CD4-positive, CD25-positive, alpha-beta regulatory T cell (primary cell): ENCODE data around the gene DHRSX. TPM values are rescaled to one million over a fixed set of nuclear protein-coding genes. Genes with fewer than 3 reads are reported as not detected.
"Not testable (repeated sequence)": the region's sequence is repeated elsewhere in the genome, so short reads cannot be mapped to it uniquely, and the experiment has no call there.

ENCODE experiments used
- ATAC-seq, 2 donors: fragments of 150-1000 bp; cut with Tn5 transposase; one replicate each; pipeline ENCODE4 v1.10.0; 2021; ENCODE audit warnings: low read depth in 2 of 2, moderate number of reproducible peaks in 2 of 2, moderate library complexity in 1 of 2
- DNase-seq, 3 donors: peaks; one replicate each; pipeline versions ENCODE4 v3.0.0 to v3.0.0-alpha.2; 2012 to 2022; ENCODE audit warnings: mixed read lengths in 1 of 3
- H3K27ac ChIP-seq: one replicate; pipeline ENCODE4 v1.7.0; 2013; ENCODE audit warnings: mild to moderate bottlenecking, low read length; ENCODE audit not compliant: insufficient read depth, poor library complexity, severe bottlenecking
- H3K27me3 ChIP-seq: one replicate; pipeline ENCODE4 v1.7.0; 2013; ENCODE audit warnings: low read length; ENCODE audit not compliant: control insufficient read depth, insufficient read depth
- H3K36me3 ChIP-seq: one replicate; pipeline ENCODE4 v1.7.0; 2013; ENCODE audit warnings: mild to moderate bottlenecking, low read length, moderate library complexity; ENCODE audit not compliant: control insufficient read depth, insufficient read depth
- H3K4me1 ChIP-seq: 2 replicates; pipeline ENCODE4 v1.7.0; 2013; ENCODE audit warnings: mild to moderate bottlenecking, low read length; ENCODE audit not compliant: insufficient read depth, control insufficient read depth, poor library complexity, severe bottlenecking
- H3K4me3 ChIP-seq: one replicate; pipeline ENCODE4 v1.7.0; 2013; ENCODE audit warnings: low read depth, mild to moderate bottlenecking, low read length, moderate library complexity
- H3K9me3 ChIP-seq, 2 experiments: 1 replicate in 1 of 2; 2 replicates in 1 of 2; pipeline ENCODE4 v1.7.0; 2013; ENCODE audit warnings: low read length in 2 of 2, mild to moderate bottlenecking in 1 of 2, moderate library complexity in 1 of 2; ENCODE audit not compliant: control insufficient read depth in 2 of 2
- H3K27ac Mint-ChIP-seq, 3 donors: one replicate each; pipeline ENCODE4 v1.8.0; 2020 to 2022; ENCODE audit warnings: mild to moderate bottlenecking in 3 of 3, mixed read lengths in 3 of 3, moderate library complexity in 2 of 3
- H3K27me3 Mint-ChIP-seq: one replicate; pipeline ENCODE4 v1.8.0; 2022; ENCODE audit warnings: mild to moderate bottlenecking, mixed read lengths
- H3K36me3 Mint-ChIP-seq: one replicate; pipeline ENCODE4 v1.8.0; 2020; ENCODE audit warnings: mixed read lengths
- H3K4me1 Mint-ChIP-seq, 4 donors: one replicate each; pipeline ENCODE4 v1.8.0; 2020 to 2022; ENCODE audit warnings: mixed read lengths in 4 of 4, mild to moderate bottlenecking in 1 of 4
- H3K4me3 Mint-ChIP-seq, 4 donors: one replicate each; pipeline ENCODE4 v1.8.0; 2020 to 2022; ENCODE audit warnings: mild to moderate bottlenecking in 4 of 4, mixed read lengths in 4 of 4, moderate library complexity in 3 of 4
- H3K9me3 Mint-ChIP-seq, 7 donors: one replicate each; pipeline ENCODE4 v1.8.0; 2020 to 2022; ENCODE audit warnings: mixed read lengths in 7 of 7, mild to moderate bottlenecking in 3 of 7, moderate library complexity in 2 of 7
- polyA plus RNA-seq, 4 donors: library from polyadenylated mRNA; unstranded; fragments of 300-500 nt; fragmentation: Illumina TruSeq; gene quantifications; one replicate each; pipeline ENCODE4 v1.2.3, GENCODE V29; 2021
- total RNA-seq: library from RNA; stranded (reverse); gene quantifications from one replicate; pipeline ENCODE4 v1.2.3, GENCODE V29; 2022

The DHRSX gene
- total and polyA plus RNA-seq, 5 donors from 2014 or later: 16.5 to 21.8 (median 18.4) TPM

- Mint-ChIP-seq H3K27me3 (peaks cover 12% of the 10 kb centered on the region), H3K27ac (no peak overlapping the region), H3K4me3 (no peak overlapping the region), H3K9me3 (peaks cover 0 to 7% (median 0%) of the 10 kb centered on the region in 7 donors), H3K36me3 (no peaks in the 10 kb centered on the region), H3K4me1 (no peaks in the 10 kb centered on the region)
- no peak for ATAC-seq
- H3K4me1 ChIP-seq: no peaks in the 10 kb centered on the region
- no peaks in the 10 kb centered on the region for H3K9me3 ChIP-seq
- DNase-seq: no peak
- H3K27ac ChIP-seq: no peak overlapping the region
- H3K27me3 ChIP-seq: no peaks in the 10 kb centered on the region
- H3K4me3 ChIP-seq: no peak overlapping the region
- H3K36me3 ChIP-seq: no peaks in the 10 kb centered on the region
These were observed 40.8 kb upstream of the DHRSX start for GRCh38 chrX:2541603-2542002.

DNA sequence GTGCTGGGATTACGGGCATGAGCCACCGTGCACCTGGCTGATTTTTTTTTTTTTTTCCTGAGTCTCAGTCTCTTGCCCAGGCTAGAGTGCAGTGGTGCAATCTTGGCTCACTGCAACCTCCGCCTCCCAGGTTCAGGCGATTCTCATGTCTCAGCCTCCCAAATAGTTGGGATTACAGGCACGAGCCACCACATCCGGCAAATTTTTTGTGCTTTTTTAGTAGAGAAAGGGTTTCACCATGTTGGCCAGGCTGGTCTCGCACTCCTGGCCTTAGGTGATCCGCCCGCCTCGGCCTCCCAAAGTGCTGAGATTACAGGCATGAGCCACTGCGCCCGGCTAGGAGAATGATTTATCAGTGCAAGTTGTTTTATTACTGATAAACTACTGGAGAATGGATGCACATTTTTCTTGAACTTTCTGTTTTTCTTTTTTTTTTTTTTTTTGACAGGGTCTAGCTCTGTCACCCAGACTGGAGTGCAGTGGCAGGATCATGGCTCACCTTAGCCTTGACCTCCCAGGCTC is 39.7 kb upstream of the DHRSX start:
- no peaks in the 10 kb centered on the region for H3K36me3 ChIP-seq
- no peaks in the 10 kb centered on the region for H3K9me3 Mint-ChIP-seq
- no peak overlapping the region for H3K27ac ChIP-seq
- no peaks in the 10 kb centered on the region for H3K27me3 ChIP-seq
- no peak overlapping the region for H3K4me3 ChIP-seq
- H3K9me3 ChIP-seq: no peaks in the 10 kb centered on the region
- ATAC-seq (no peak), DNase-seq (no peak)
- H3K4me1 Mint-ChIP-seq: no peaks in the 10 kb centered on the region
- no peak overlapping the region for H3K4me3 Mint-ChIP-seq
- H3K27me3 Mint-ChIP-seq: peaks cover 15% of the 10 kb centered on the region
- H3K4me1 ChIP-seq: no peaks in the 10 kb centered on the region
- no peaks in the 10 kb centered on the region for H3K36me3 Mint-ChIP-seq
- no peak overlapping the region for H3K27ac Mint-ChIP-seq

GRCh38 chrX:2539586-2539985 is 38.8 kb upstream of the DHRSX start:
- Histone ChIP-seq H3K27me3 (no peaks in the 10 kb centered on the region), H3K27ac (no peak overlapping the region), H3K4me3 (no peak overlapping the region), H3K36me3 (no peaks in the 10 kb centered on the region), H3K9me3 (no peaks in the 10 kb centered on the region), H3K4me1 (no peaks in the 10 kb centered on the region)
- H3K4me3 Mint-ChIP-seq: no peak overlapping the region
- DNase-seq (no peak), ATAC-seq (no peak)
- H3K27me3 Mint-ChIP-seq: peaks cover 17% of the 10 kb centered on the region
- H3K27ac Mint-ChIP-seq: no peak overlapping the region
- no peaks in the 10 kb centered on the region for H3K36me3 Mint-ChIP-seq
- no peaks in the 10 kb centered on the region for H3K4me1 Mint-ChIP-seq
- H3K9me3 Mint-ChIP-seq: peaks cover 0 to 2% (median 0%) of the 10 kb centered on the region in 7 donors

GRCh38 chrX:2538031-2538757 is 37.4 kb upstream of the DHRSX start:
- DNase-seq: no peak
- no peak overlapping the region for H3K27ac ChIP-seq
- H3K36me3 Mint-ChIP-seq: no peaks in the 10 kb centered on the region
- H3K27me3 Mint-ChIP-seq: peaks cover 18% of the 10 kb centered on the region
- no peak overlapping the region for H3K27ac Mint-ChIP-seq
- peaks cover 0 to 2% (median 0%) of the 10 kb centered on the region in 7 donors for H3K9me3 Mint-ChIP-seq
- no peaks in the 10 kb centered on the region for H3K9me3 ChIP-seq
- H3K4me1 Mint-ChIP-seq: no peaks in the 10 kb centered on the region
- no peak overlapping the region for H3K4me3 ChIP-seq
- H3K4me1 ChIP-seq: no peaks in the 10 kb centered on the region
- no peaks in the 10 kb centered on the region for H3K36me3 ChIP-seq
- H3K4me3 Mint-ChIP-seq: no peak overlapping the region
- no peak for ATAC-seq
- H3K27me3 ChIP-seq: no peaks in the 10 kb centered on the region

- no peak overlapping the region for H3K4me3 ChIP-seq
- no peaks in the 10 kb centered on the region for H3K36me3 ChIP-seq
- H3K27ac ChIP-seq: no peak overlapping the region
- no peaks in the 10 kb centered on the region for H3K9me3 ChIP-seq
- Mint-ChIP-seq H3K4me1 (no peaks in the 10 kb centered on the region), H3K27me3 (peaks cover 18% of the 10 kb centered on the region), H3K4me3 (no peak overlapping the region), H3K27ac (no peak overlapping the region), H3K36me3 (no peaks in the 10 kb centered on the region), H3K9me3 (peaks cover 0 to 2% (median 0%) of the 10 kb centered on the region in 7 donors)
- H3K27me3 ChIP-seq: no peaks in the 10 kb centered on the region
- no peaks in the 10 kb centered on the region for H3K4me1 ChIP-seq
- ATAC-seq (no peak), DNase-seq (no peak)
These were observed 36.2 kb upstream of the DHRSX start for GRCh38 chrX:2536974-2537373.

- ATAC-seq (no peak), DNase-seq (no peak)
- Histone ChIP-seq H3K4me1 (no peaks in the 10 kb centered on the region), H3K4me3 (no peak overlapping the region), H3K9me3 (no peaks in the 10 kb centered on the region), H3K27ac (no peak overlapping the region), H3K36me3 (no peaks in the 10 kb centered on the region), H3K27me3 (no peaks in the 10 kb centered on the region)
- no peaks in the 10 kb centered on the region for H3K36me3 Mint-ChIP-seq
- no peak overlapping the region for H3K4me3 Mint-ChIP-seq
- no peak overlapping the region for H3K27ac Mint-ChIP-seq
- peaks cover 0 to 2% (median 0%) of the 10 kb centered on the region in 7 donors for H3K9me3 Mint-ChIP-seq
- H3K4me1 Mint-ChIP-seq: no peaks in the 10 kb centered on the region
- H3K27me3 Mint-ChIP-seq: peaks cover 18% of the 10 kb centered on the region
These were observed 35.4 kb upstream of the DHRSX start for GRCh38 chrX:2536141-2536540.

GRCh38 chrX:2534261-2535021 is 33.7 kb upstream of the DHRSX start:
- H3K4me3 Mint-ChIP-seq, H3K36me3 ChIP-seq, H3K27ac ChIP-seq, H3K9me3 Mint-ChIP-seq, H3K36me3 Mint-ChIP-seq, ATAC-seq, DNase-seq, H3K4me1 ChIP-seq, H3K27me3 ChIP-seq, H3K27ac Mint-ChIP-seq, H3K4me1 Mint-ChIP-seq, H3K4me3 ChIP-seq, H3K9me3 ChIP-seq: not testable (repeated sequence)
- peaks cover 18% of the 10 kb centered on the region for H3K27me3 Mint-ChIP-seq
